BE2C (cell line): ENCODE measurements around the gene SLIT2.

Source experiments
- DNase-seq: peaks from one replicate; pipeline ENCODE4 v3.0.0-alpha.2; 2020
- H3K27me3 ChIP-seq: fragments of 250-450 bp; sonication (Bioruptor Pico); 2 replicates; pipeline ENCODE4 v1.5.1; 2020; ENCODE audit warnings: mild to moderate bottlenecking
- H3K36me3 ChIP-seq: fragments of 250-450 bp; sonication (Bioruptor Pico); 2 replicates; pipeline ENCODE4 v1.5.1; 2020; ENCODE audit warnings: mild to moderate bottlenecking
- H3K4me1 ChIP-seq: fragments of 250-450 bp; sonication (Bioruptor Pico); 2 replicates; pipeline ENCODE4 v1.5.1; 2020
- H3K4me3 ChIP-seq: 2 replicates; pipeline ENCODE4 v1.5.1; 2011; ENCODE audit warnings: low read depth, low read length
- H3K9me3 ChIP-seq: fragments of 250-450 bp; sonication (Bioruptor Pico); 2 replicates; pipeline ENCODE4 v1.5.1; 2020
- TF ChIP-seq, protein P1 (sequence below): IDR thresholded peaks from 2 replicates; pipeline ENCODE4 v1.5.1; 2012; ENCODE audit warnings: mild to moderate bottlenecking, low read depth, low read length

Gene SLIT2

GRCh38 chr4:20288846-20289512 is 37.3 kb downstream of the SLIT2 start:
- H3K9me3 ChIP-seq, result no peaks in the 10 kb centered on the region
- no peak overlapping the region for H3K4me3 ChIP-seq
- TF ChIP-seq, protein P1, sequence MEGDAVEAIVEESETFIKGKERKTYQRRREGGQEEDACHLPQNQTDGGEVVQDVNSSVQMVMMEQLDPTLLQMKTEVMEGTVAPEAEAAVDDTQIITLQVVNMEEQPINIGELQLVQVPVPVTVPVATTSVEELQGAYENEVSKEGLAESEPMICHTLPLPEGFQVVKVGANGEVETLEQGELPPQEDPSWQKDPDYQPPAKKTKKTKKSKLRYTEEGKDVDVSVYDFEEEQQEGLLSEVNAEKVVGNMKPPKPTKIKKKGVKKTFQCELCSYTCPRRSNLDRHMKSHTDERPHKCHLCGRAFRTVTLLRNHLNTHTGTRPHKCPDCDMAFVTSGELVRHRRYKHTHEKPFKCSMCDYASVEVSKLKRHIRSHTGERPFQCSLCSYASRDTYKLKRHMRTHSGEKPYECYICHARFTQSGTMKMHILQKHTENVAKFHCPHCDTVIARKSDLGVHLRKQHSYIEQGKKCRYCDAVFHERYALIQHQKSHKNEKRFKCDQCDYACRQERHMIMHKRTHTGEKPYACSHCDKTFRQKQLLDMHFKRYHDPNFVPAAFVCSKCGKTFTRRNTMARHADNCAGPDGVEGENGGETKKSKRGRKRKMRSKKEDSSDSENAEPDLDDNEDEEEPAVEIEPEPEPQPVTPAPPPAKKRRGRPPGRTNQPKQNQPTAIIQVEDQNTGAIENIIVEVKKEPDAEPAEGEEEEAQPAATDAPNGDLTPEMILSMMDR, result no peak
- H3K4me1 ChIP-seq, result no peaks in the 10 kb centered on the region
- no peaks in the 10 kb centered on the region for H3K36me3 ChIP-seq
- 0 out of 2 replicates have a peak, but pooled peaks cover 2% of the 10 kb centered on the region for H3K27me3 ChIP-seq
- no peak for DNase-seq

GRCh38 chr4:20289782-20290181 is 38.1 kb downstream of the SLIT2 start:
- TF ChIP-seq, protein P1, result no peak
- DNase-seq, result no peak
- H3K4me3 ChIP-seq, result no peak overlapping the region
- H3K36me3 ChIP-seq, result no peaks in the 10 kb centered on the region
- H3K27me3 ChIP-seq, result 0 out of 2 replicates have a peak, but pooled peaks cover 2% of the 10 kb centered on the region
- H3K4me1 ChIP-seq, result no peaks in the 10 kb centered on the region
- no peaks in the 10 kb centered on the region for H3K9me3 ChIP-seq

GRCh38 chr4:20292739-20293138 is 41.0 kb downstream of the SLIT2 start:
- H3K36me3 ChIP-seq, result no peaks in the 10 kb centered on the region
- TF ChIP-seq, protein P1, result no peak
- DNase-seq, result no peak
- no peak overlapping the region for H3K4me3 ChIP-seq
- H3K4me1 ChIP-seq, result no peaks in the 10 kb centered on the region
- H3K9me3 ChIP-seq, result no peaks in the 10 kb centered on the region
- 0 out of 2 replicates have a peak, but pooled peaks cover 2% of the 10 kb centered on the region for H3K27me3 ChIP-seq

DNA sequence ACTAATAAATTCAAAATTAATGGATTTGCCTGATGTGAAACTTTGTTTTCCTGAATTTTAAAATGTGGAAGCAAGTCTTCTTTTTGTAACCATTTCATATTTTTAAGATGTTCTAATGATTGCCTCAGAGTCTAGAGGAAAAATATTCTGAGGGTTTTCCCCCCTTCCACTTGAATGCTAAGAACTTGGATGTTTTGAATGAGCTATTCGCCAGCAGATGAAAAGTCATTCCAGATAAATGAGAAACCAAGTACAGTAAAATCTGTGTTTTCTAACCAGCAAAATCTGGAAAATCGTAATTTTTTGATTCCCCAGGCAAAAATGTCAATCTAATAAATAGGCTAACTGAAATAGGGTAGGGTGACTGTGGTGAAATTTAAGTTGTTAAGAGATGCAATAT is 45.6 kb downstream of the SLIT2 start:
- no peak for DNase-seq
- TF ChIP-seq, protein P1, result no peak
- Histone ChIP-seq H3K36me3 (no peaks in the 10 kb centered on the region), H3K9me3 (no peaks in the 10 kb centered on the region), H3K4me1 (no peaks in the 10 kb centered on the region), H3K27me3 (peaks cover 10% of the 10 kb centered on the region), H3K4me3 (no peak overlapping the region)

- DNase-seq, result no peak
- no peaks in the 10 kb centered on the region for H3K36me3 ChIP-seq
- H3K4me1 ChIP-seq, result no peaks in the 10 kb centered on the region
- H3K9me3 ChIP-seq, result no peaks in the 10 kb centered on the region
- TF ChIP-seq, protein P1, result no peak
- peaks cover 10% of the 10 kb centered on the region for H3K27me3 ChIP-seq
- no peak overlapping the region for H3K4me3 ChIP-seq
Observed at GRCh38 chr4:20297783-20298182, 46.1 kb downstream of the SLIT2 start.

GRCh38 chr4:20298455-20298854 is 46.8 kb downstream of the SLIT2 start:
- Histone ChIP-seq H3K4me3 (no peak overlapping the region), H3K27me3 (peaks cover 10% of the 10 kb centered on the region), H3K36me3 (no peaks in the 10 kb centered on the region), H3K9me3 (no peaks in the 10 kb centered on the region), H3K4me1 (no peaks in the 10 kb centered on the region)
- DNase-seq, result no peak
- TF ChIP-seq, protein P1, result no peak
